ENCODE results near the gene PRR35.

PRR35 gene

DNA sequence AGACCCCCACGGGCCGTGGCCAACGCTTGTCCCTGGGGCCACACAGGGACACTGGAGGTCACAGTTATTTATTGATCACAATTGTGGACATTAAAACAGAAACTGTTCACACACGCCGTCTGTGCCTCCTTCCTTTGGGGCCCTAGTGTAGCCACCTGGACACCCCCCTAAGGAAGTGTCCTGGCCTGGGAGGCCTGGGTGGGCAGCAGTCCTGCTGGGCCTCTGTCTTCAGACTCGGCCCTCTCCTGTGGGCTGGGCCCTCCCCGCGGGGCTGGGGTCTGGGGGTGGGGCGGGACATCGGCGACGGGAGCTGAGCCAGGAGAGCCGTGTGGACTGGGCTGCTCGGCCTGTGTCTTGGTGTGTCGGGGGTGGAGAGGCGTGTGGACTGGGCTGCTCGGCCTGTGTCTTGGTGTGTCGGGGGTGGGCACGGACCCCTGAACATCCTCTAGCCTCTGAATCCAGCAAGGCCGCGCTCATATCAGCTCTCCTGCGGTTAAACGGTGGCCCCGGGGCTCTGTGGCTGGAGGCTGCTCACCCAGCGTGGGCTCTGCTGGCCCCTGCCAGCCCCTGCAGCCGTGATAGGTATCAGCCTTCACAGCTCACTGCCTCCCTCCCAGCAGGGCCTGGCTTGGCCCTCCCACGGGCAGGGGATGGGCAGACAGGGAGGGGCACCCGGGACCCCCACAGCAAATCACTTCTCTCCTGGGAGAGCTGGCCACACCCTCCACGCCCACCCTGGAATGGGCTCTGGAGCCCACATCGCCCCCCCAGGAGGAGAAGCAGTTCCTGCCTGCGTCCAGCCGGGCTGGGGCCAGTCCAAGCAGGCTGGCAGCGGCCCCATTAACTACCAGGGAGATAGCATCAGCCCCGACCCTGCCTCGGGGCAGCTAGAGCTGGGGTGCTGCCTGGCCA, 5.5 kb downstream of the PRR35 start:
- DNase-seq, result no peak

DNA sequence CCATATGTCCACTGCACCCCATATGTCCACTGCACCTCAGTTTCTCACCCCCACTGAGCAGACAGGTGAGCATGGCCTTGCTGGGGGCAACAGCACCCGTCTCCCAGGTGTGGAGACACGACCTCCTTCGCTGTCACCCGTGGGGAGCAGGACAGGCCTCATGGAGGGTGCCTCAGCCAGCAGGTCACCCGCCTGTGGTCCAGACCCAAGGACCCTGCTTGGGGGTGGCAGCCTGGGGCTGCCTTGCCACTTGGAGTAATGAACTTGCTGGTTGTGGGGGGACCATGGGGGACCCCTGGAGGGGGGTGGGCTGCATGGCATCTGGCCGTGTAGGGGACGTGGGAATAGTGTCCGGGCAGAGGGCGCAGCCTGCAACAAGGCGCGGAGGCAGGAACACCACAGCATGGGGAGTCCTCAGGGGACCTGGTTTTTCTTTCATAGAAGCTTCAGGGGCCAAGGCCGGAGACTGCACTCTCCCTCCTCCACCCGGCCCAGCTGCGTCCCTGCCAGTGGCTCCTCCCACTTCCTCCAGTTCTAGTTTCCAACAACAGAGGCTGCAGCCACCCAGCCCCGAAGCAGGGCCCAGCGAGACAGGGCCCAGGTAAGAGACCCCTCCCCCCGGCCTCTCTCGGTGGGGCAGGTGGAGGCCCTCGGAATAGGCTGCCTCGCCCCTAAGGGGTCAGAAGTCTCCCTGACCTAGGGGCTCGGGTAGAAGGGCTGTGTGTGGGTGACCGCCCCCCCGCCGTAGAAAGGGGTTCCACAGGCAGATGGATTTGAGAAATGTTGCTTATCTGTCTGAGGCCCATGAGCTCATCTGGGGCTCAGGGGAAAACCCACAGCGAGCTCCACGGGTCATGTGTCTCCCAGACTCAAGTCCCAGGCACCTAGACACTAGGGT, 6.5 kb downstream of the PRR35 start, which contains the start of gene NHLRC4:
Gene NHLRC4 (plus strand): TSS at position 531 of the 898 bp plus-strand sequence. CDS start 1,043 bp downstream, outside the sequence.
- DNase-seq, result no peak

DNA sequence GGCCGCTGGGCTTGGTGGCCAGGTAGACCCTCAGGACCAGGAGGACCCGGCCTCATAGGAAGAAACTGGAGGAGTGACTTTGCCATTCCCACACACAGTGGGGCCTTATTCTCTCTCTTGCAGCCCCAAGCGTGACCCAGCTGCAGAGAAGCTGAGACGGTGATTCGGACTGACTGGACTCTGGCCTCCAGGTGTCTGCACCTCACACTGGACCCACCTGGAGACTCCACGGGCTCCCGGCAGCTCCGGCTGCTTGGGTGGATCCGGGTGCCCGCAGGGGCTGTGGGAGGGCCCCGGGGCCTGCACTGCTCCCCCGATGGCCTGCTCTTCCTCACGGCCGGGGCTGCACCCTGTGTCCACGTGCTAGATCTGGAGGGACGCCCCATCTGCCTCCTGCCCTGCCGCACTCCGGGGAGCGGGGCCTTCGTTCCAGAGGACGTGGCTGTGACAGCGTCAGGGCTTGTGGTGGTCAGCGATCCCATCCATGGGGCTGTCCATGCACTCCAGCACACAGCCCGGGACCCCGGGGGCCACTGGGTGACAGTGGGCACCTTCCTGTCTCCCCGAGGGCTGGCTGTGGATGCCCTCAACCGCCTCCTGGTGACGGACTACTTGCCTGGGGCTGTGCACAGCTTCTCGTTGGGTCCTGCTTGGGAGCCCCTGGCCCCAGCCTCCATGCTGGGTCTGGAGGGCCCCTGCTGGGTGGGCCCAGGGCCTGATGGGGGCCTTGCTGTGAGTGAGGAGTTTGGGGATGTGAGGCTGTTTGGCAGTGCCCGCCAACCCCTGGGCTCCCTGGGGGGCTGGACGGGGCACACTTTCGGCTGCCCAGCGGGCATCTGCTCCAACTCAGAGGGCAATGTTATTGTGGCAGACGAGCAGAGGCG, 7.4 kb downstream of the PRR35 start:
- DNase-seq, result no peak

DNA sequence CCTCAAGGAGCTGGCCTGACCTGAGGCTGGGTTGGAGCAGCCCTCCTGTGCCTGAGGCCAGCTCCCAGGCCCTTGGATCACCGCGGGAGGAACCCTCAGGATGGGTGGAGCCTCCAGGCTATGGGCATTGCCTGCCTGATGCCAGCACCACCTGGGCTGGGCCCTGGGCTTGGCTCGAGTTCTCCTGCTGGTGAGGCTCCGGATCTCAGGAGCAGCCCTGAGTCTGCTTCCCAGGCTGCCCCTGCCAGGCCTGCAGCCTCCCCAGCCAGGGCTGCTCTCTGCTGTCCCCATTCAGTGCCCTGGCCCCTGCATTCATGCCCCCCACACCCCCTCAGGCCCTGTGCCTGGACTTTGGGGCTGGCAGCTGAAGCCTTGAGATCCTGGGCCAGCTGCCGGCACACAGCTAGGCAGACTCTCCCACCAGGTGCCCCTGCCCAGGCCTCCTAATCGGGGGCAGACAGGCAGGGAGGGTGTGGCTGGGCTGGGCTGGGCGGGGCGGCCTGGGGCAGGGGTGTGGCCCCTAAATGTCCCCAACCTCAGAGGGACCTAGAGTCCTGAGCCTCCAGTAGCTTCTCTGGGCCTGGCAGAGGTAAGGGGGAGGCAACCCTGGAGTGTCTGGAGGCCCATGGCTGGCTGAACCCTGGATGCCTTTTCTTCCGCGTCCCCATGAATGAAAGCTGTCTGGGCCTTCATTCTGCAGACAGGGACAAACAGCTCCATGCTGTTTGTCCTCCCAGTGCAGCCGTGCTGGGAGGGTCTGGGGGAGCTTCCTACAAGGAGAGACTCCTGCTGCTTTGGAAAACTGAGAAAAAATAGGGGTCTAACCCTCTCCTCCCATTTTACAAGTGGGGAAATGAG, 8.4 kb downstream of the PRR35 start:
- no peak for DNase-seq

DNA sequence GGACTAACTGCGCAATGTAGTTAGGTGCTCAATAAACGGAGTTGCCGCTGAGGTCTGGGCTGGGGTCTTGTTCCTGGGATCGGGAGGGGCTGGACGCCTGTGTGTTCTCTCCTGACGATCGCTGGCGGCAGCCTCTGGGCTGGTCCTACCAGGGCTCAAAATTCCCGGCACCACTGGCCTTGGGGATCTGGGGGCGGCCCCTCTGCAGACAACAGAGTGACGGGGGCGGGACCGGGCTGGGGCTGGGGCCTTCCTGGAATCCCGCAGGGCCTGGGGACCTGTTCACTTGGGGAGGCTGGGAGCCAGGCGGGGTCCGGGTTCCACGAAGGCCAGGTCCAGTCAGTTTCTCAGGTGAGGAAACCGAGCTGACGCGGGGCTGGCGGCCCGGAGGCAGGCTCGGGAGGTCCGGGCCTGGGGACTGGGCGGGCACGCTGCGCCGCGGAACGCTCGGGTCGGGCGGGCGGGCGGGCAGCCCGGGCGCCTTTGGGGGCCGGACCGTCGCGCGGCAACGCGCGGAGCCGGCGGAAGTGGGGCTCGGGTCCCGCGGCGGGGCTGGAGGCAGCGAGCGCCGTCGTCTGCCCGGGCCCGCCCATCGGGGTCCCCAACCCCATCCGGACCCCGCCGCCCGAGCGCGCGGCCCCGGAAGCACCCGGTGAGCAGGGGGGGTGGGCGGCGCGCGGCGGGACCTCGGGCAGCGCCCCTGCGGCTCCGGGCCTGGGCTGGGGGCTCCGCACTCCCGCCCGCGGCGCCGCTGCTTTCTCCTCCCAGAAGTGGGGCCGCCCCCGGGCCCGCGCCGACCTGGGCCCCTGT, 9.5 kb downstream of the PRR35 start, which contains the start of gene PIGQ:
Gene PIGQ (plus strand): TSS at position 524 of the 810 bp plus-strand sequence. CDS start 4,107 bp downstream, outside the sequence.
- no peak for DNase-seq

DNA sequence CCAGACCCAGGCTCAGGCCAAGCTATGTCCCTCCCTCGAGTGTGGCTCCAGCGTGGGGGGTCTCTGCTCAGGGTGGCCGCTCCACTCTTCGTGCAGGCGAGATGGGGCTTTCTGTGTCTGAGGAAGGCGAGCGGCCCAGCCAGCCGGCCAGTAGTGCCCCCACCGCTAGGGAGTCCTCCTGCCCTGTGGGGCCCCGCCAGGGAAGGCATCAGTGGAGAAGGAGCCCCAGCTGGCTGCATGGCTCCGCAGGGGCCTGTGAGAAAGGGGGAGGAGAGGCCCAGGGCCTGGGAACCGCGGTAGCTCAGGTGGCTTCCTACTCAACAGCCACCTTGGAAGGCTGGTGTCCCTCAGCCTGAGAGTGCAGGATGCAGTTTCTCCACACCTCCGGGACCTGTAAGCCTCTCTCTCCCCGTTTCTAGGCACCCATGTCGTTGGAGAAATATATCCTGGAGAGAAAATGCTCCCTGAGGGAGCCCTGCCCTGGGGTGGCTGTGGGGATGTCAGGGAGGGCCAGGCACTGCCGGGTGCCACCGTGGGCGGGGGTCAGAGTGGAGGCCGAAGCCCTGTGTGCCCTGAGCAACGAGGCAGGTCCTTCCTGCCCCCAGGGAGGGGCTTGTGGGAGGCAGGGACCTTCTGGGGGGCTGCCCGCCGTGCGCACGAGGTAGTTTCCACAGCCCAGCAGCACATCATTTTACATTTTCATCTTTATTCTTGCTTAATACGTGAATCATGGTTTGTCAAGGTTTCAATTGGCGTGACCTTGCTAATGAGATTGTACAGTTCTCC, 12.9 kb downstream of the PRR35 start:
- no peak for DNase-seq

DNA sequence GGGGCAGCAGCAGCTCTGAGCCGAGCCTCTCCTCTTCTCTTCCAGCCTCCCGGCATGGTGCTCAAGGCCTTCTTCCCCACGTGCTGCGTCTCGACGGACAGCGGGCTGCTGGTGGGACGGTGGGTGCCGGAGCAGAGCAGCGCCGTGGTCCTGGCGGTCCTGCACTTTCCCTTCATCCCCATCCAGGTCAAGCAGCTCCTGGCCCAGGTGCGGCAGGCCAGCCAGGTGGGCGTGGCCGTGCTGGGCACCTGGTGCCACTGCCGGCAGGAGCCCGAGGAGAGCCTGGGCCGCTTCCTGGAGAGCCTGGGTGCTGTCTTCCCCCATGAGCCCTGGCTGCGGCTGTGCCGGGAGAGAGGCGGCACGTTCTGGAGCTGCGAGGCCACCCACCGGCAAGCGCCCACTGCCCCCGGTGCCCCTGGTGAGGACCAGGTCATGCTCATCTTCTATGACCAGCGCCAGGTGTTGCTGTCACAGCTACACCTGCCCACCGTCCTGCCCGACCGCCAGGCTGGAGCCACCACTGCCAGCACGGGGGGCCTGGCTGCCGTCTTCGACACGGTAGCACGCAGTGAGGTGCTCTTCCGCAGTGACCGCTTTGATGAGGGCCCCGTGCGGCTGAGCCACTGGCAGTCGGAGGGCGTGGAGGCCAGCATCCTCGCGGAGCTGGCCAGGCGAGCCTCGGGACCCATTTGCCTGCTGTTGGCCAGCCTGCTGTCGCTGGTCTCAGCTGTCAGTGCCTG, 14.0 kb downstream of the PRR35 start:
- no peak for DNase-seq

DNA sequence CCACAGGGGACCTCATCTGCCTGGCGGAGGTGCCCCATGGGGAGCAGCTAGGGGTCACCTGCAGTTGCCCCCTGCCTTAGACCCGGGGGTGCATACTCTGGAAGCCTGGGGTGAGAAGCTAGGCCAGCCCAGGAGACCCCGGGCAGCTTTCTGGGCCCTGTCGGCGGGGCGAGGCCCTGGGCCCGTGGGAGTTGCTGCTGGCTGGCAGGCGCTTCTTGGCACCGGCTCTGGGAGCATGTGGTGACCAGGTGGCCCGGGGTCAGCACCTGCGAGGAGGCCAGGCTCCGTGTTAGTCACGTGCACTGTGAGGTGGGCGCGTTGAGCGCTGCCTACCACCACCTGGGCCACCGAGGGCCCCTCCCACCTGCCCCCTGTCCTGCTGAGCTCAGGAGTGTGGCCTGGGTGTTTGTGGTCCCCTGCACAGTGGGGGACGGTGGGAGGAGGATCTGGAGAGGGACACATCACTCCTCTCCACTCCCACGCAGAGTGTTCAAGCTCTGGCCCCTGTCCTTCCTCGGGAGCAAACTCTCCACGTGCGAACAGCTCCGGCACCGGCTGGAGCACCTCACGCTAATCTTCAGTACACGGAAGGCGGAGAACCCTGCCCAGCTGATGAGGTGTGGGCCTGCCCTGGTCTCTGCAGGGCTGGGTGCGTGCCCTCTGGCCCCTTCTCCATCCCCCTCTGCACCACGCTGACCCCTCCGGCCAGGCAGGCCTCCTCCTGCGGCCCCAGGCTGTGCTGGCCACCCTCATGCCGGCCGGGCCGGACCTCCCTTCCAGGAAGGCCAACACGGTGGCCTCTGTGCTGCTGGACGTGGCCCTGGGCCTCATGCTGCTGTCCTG, 15.4 kb downstream of the PRR35 start:
- DNase-seq, result no peak

DNA sequence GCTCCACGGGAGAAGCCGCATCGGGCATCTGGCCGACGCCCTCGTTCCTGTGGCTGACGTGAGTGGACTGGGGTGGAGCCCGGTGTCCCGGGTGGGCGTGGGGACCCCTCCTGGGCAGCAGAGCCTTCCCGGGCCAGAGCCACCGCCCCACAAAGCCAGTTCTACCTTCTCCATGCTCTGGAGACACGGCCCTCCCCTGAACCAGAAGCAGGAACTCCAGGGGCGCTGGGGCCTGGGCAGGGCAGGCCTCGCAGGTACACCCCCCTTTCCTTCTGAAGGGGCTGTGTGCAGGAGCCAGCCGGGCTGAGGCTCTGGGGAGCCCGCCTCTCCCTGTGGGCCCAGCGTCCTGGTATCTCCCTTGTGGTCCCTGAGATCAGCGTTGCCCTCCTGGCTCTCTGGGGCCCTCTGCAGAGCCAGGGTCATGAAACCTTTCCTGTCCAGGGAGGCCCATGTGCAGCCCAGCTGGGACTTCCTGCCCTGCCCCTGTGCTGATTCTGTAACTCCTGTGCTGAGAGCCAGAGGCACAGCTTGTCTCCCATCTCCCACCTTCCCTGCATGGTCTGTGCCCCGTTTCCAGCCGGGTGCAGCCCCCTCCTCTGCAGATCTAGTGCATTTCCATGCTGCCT, 16.1 kb downstream of the PRR35 start:
- DNase-seq, result no peak

DNA sequence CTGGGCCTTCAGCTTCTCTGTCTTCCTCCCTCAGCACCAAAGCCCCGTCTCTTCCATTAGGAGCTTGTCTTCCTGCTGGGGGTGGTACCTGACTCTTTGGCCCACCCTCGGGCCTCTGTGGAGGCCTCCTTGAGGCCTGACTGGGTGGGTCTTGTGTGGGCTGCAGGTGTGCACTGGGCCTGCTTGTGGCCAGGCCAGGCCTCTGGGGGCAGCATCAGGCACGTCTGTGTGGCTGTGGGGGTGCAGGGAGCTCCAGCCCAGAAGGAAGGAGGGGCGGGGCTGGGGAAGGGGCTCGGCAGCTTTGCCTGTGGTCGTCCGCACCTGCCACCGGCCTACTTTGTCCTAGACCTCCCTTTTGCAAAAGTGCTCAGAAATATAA, 16.6 kb downstream of the PRR35 start:
- no peak for DNase-seq

DNA sequence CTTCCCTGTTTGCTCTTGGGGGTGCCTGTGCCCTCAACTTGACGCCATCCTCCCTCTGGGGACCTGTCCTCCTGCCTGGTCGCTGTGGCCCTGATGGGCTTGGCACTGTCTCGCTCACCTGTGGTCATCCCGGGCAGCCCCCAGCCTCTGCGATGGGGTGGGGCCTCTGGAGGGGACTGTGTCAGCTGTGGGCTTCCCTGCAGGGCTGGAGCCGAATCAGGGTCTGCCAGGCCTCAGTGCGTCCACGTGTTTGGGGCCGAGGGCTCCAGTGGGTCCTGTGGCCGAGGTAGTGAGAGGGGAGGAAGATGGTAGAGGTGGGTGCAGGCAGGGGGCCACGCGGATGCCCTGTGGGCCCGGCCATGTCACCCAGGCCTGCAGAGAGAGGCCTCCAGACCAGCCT, 17.6 kb downstream of the PRR35 start:
- DNase-seq, result no peak

DNA sequence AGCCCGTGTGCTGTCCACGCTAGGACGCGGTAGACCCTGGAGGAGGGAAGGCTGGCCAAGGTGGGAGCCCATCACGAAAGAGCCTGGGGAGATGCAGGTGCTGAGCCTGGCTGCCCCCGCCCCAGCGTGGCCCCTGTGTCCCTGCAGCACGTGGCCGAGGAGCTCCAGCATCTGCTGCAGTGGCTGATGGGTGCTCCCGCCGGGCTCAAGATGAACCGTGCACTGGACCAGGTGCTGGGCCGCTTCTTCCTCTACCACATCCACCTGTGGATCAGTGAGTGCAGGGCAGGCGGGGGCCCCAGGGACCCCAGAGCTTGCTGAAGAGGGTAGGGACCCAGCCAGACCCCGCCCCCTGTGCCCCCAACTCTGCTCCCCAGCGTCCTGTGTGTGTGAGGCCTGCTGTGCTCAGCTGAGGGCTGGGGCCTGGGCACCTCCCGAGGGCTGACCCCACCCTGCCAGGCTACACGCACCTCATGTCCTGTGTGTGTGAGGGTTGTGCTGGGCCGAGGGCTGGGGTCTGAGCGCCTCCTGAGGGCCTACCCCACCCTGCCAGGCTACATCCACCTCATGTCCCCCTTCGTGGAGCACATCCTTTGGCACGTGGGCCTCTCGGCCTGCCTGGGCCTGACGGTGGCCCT, 18.2 kb downstream of the PRR35 start:
- DNase-seq, result no peak

DNA sequence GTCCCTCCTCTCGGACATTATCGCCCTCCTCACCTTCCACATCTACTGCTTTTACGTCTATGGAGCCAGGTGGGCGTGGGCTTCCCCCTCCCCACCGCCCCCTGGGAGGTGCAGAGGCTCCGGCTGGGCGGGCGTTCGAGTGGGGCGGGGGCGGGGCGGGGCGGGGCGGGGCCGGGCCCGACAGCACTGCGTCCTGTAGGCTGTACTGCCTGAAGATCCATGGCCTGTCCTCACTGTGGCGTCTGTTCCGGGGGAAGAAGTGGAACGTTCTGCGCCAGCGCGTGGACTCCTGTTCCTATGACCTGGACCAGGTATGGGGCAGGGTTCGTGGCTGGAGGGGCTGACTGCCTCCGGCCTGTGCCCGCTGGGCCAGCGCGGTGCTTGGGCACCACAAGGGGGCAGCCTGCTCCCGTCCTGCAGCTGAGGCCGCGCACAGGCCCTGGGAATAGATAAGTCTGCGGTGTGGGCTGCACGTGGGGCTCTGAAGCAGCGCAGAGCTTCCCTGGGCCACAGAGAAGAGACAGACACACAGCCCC, 18.7 kb downstream of the PRR35 start:
- no peak for DNase-seq

DNA sequence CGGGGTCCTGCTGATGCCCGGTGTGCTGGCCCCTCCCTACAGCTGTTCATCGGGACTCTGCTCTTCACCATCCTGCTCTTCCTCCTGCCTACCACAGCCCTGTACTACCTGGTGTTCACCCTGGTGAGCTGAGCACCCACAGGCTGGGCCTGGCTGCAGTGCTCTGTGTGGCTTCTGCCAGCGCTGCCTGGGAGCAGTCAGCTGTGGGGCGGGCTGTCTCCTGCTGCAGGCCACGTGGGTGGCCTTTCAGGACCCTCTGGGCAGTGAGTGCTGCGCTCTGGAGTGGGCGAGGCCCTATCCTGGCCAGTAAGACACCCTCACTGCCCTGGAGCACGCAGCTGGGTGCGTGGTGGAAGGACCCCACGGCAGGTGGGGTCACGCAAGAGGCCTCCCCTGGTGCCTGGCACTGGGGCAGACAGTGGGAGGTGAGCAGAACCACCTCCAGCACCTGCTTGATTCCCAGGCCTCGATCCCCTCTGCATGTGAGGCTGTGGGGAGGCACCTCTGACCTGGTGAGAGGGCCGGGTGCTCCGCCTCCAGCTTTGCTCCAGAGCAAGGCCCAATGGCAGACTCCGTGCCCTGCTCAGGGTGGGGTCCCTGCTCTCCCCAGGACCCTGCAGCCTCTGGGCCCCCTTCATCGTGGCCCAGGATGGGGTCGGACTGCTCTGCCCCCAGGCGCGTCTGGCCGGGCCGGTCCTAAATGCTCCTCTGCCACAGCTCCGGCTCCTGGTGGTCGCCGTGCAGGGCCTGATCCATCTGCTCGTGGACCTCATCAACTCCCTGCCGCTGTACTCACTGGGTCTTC, 20.1 kb downstream of the PRR35 start:
- DNase-seq, result no peak

DNA sequence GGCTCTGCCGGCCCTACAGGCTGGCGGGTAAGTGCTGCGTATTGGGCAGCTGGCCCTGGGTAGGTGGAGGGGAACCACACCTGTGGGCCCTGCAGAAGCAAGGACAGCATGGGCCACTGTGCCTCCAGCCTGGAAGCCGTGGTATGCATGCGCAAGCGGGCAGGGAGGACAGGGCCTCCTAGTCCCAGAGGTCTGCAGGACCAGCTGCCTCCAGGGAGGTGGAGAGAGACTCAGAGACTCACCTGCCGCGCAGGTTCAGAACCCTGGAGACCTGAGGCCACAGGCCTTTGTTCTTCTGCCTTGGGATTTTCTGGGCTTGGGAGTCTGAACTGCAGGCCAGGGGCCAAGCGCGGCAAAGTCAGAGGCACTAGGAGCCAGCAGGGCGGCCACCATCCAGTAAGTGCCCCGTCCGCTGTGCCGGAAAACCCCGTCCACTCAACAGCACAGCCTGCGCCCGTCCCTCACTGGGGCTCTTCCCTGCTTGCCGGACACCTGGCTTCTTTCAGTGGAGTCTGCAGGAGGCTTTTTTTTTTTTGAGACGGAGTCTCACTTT, 20.8 kb downstream of the PRR35 start:
- no peak for DNase-seq

DNA sequence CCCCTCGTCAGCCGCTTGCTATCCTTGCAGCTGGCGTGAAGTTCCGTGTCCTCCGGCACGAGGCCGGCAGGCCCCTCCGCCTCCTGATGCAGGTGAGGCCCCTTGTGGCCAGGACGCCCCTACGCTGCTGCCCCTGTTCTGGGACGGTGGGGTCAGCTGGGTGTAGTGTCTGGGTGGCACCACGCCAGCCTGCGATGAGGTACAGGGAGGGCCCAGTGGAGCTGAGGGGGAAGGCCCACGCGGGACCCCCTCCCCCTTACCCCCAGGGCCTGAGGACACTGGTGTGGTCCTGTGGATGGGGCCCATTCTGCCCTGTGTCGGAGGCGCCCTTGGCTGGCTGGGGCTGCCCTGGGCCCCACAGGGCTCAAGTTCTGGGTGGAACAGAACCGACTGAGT, 22.0 kb downstream of the PRR35 start:
- no peak for DNase-seq
